Hepatocyte (in vitro differentiated cells): ENCODE results near the gene PWWP2B. TPM values are rescaled to one million over a fixed set of nuclear protein-coding genes. Genes with fewer than 3 reads are reported as not detected.

ENCODE experiments used
- DNase-seq: peaks from one replicate; pipeline ENCODE4 v3.0.0-alpha.2; 2016; ENCODE audit warnings: low spot score
- H2AFZ ChIP-seq: fragments of 200-600 bp; sonication (generic); 2 replicates; pipeline ENCODE4 v1.6.0; 2016; ENCODE audit warnings: antibody characterized with exemption, mild to moderate bottlenecking
- H3K27ac ChIP-seq: fragments of 200-600 bp; sonication (generic); 2 replicates; pipeline ENCODE4 v1.5.1; 2016; ENCODE audit warnings: mild to moderate bottlenecking
- H3K27me3 ChIP-seq: fragments of 200-600 bp; sonication (generic); 2 replicates; pipeline ENCODE4 v1.6.1; 2016
- H3K36me3 ChIP-seq: fragments of 200-600 bp; sonication (generic); replicated peaks from 2 replicates; pipeline ENCODE4 v1.5.1; 2016; ENCODE audit warnings: low read depth; ENCODE audit not compliant: insufficient read depth
- H3K4me1 ChIP-seq: fragments of 200-600 bp; sonication (generic); 2 replicates; pipeline ENCODE4 v1.5.1; 2016; ENCODE audit warnings: mild to moderate bottlenecking, moderate library complexity; ENCODE audit not compliant: insufficient read depth
- H3K4me2 ChIP-seq: fragments of 200-600 bp; sonication (generic); 2 replicates; pipeline ENCODE4 v1.6.0; 2016
- H3K4me3 ChIP-seq: fragments of 200-600 bp; sonication (generic); 2 replicates; pipeline ENCODE4 v1.5.1; 2016; ENCODE audit warnings: mild to moderate bottlenecking
- H3K79me2 ChIP-seq: fragments of 200-600 bp; sonication (generic); 2 replicates; pipeline ENCODE4 v1.6.0; 2017; ENCODE audit warnings: mild to moderate bottlenecking
- H3K9me2 ChIP-seq: fragments of 200-600 bp; sonication (generic); replicated peaks from 2 replicates; pipeline ENCODE4 v1.6.0; 2017; ENCODE audit warnings: mild to moderate bottlenecking; ENCODE audit not compliant: insufficient read depth
- H3K9me3 ChIP-seq: fragments of 200-600 bp; sonication (generic); 2 replicates; pipeline ENCODE4 v1.5.1; 2016; ENCODE audit warnings: low read depth, mild to moderate bottlenecking
- H4K20me1 ChIP-seq: fragments of 200-600 bp; sonication (generic); 2 replicates; pipeline ENCODE4 v1.6.0; 2016; ENCODE audit warnings: mild to moderate bottlenecking; ENCODE audit not compliant: insufficient read depth, poor library complexity, severe bottlenecking
- CTCF ChIP-seq: fragments of 200-600 bp; sonication (generic); IDR thresholded peaks from 2 replicates; pipeline ENCODE4 v1.5.1; 2016; ENCODE audit warnings: antibody characterized with exemption, mild to moderate bottlenecking; ENCODE audit not compliant: poor library complexity
- EZH2 ChIP-seq: fragments of 200-600 bp; sonication (generic); IDR thresholded peaks from 2 replicates; pipeline ENCODE4 v1.6.1; 2016; ENCODE audit warnings: antibody characterized with exemption, mild to moderate bottlenecking, borderline replicate concordance
- EZH2phosphoT487 ChIP-seq: fragments of 200-600 bp; sonication (generic); IDR thresholded peaks from one replicate; pipeline ENCODE4 v1.6.1; 2018; ENCODE audit warnings: antibody characterized with exemption, mild to moderate bottlenecking, low read depth, moderate library complexity; ENCODE audit not compliant: unreplicated experiment, severe bottlenecking
- WGBS: methylation state at CpG from one replicate; pipeline ENCODE4 v1.1.6; 2016; ENCODE audit warnings: low lambda C conversion rate; ENCODE audit errors: missing lambda C conversion rate; 5-methylcytosine and 5-hydroxymethylcytosine counted together
- polyA plus RNA-seq: library from polyadenylated mRNA; unstranded; fragments of >200 nt; fragmentation: Nextera tagmentation; extraction: Ambion mirVana; gene quantifications from 2 replicates; pipeline ENCODE4 v1.2.1, GENCODE V29; 2016
- total RNA-seq: library from RNA; depleted of rRNA; stranded (reverse); fragments of >200 nt; gene quantifications from 2 replicates; pipeline ENCODE4 v1.2.3, GENCODE V29; 2014

Gene PWWP2B
- total and polyA plus RNA-seq, 2 experiments from 2014 or later = 10.7 to 18.0 TPM

- no peaks in the 10 kb centered on the region for H3K36me3 ChIP-seq
- no peaks in the 10 kb centered on the region for H4K20me1 ChIP-seq
- no peaks in the 10 kb centered on the region for H3K79me2 ChIP-seq
- no peak overlapping the region for H3K4me3 ChIP-seq
- TF ChIP-seq CTCF (peak; percentile 96), EZH2 (no peak)
- peak overlapping the region; percentile 34 for H2AFZ ChIP-seq
- peaks cover 13% of the 10 kb centered on the region for H3K4me1 ChIP-seq
- 17% methylated on average over 26 of the region's 45 CpGs for WGBS
- no peaks in the 10 kb centered on the region for H3K9me2 ChIP-seq
- no peaks in the 10 kb centered on the region for H3K9me3 ChIP-seq
- DNase-seq = peak; percentile 95
- H3K4me2 ChIP-seq = peak overlapping the region; percentile 83
- H3K27ac ChIP-seq = peak overlapping the region; percentile 45
- H3K27me3 ChIP-seq = no peaks in the 10 kb centered on the region
These were observed 55.9 kb downstream of the PWWP2B start for GRCh38 chr10:132452651-132453469.

GRCh38 chr10:132453470-132453861 lies 56.5 kb downstream of the PWWP2B start:
- H3K4me3 ChIP-seq = no peak overlapping the region
- TF ChIP-seq CTCF = no peak
- no peak for TF ChIP-seq EZH2
- TF ChIP-seq EZH2phosphoT487 = no peak
- no peaks in the 10 kb centered on the region for H3K36me3 ChIP-seq
- no peak overlapping the region for H3K27ac ChIP-seq
- H2AFZ ChIP-seq = peak overlapping the region; percentile 34
- no peaks in the 10 kb centered on the region for H4K20me1 ChIP-seq
- no peak for DNase-seq
- H3K4me2 ChIP-seq = peak overlapping the region; percentile 83
- no peaks in the 10 kb centered on the region for H3K79me2 ChIP-seq
- H3K9me2 ChIP-seq = no peaks in the 10 kb centered on the region
- no peaks in the 10 kb centered on the region for H3K27me3 ChIP-seq
- H3K4me1 ChIP-seq = peaks cover 9% of the 10 kb centered on the region
- WGBS = 72% methylated on average over 15 of the region's 15 CpGs
- H3K9me3 ChIP-seq = no peaks in the 10 kb centered on the region

- Histone ChIP-seq H3K9me3 (no peaks in the 10 kb centered on the region), H4K20me1 (no peaks in the 10 kb centered on the region), H3K4me1 (peaks cover 19% of the 10 kb centered on the region), H3K79me2 (no peaks in the 10 kb centered on the region), H3K36me3 (no peaks in the 10 kb centered on the region), H2AFZ (no peak overlapping the region), H3K9me2 (no peaks in the 10 kb centered on the region), H3K4me2 (no peak overlapping the region), H3K4me3 (no peak overlapping the region), H3K27me3 (no peaks in the 10 kb centered on the region), H3K27ac (peak overlapping the region; percentile 23)
- no peak for DNase-seq
- WGBS = 89% methylated on average over 30 of the region's 30 CpGs
- no peak for TF ChIP-seq EZH2phosphoT487
- TF ChIP-seq CTCF = no peak
- no peak for TF ChIP-seq EZH2
These were observed 57.5 kb downstream of the PWWP2B start for GRCh38 chr10:132454296-132455198.
